ENCODE results near the gene SEL1L3.

- TF ChIP-seq CTCF (IDR thresholded peaks at IDR 0.05; ENCODE audit: insufficient read depth, low read length, poor library complexity, severe bottlenecking) (no peak), EZH2phosphoT487 (conservative IDR thresholded peaks at IDR 0.05; ENCODE audit: low read length) (no peak)
These were observed 139.8 kb downstream of the SEL1L3 start for GRCh38 chr4:25722964-25723363.

Measured in SU-DHL-6 (cell line).